Upper lobe of right lung (tissue), 1 donor: ENCODE measurements around the gene ERI3. TPM values are rescaled to one million over a fixed set of nuclear protein-coding genes. Genes with fewer than 3 reads are reported as not detected.
A peak's percentile ranks its signal among the peaks of the same experiment; 100 is the strongest.

Source experiments
- ATAC-seq: fragments of 200-7000 bp; cut with Tn5 transposase; one replicate; pipeline ENCODE4 v1.9.1; 2020; ENCODE audit warnings: mild to moderate bottlenecking, moderate library complexity
- DNase-seq: peaks from one replicate; pipeline ENCODE4 v3.0.0-alpha.2; 2020
- H3K27ac ChIP-seq: fragments of 200-600 bp; one replicate; pipeline ENCODE4 v1.8.0; 2022
- H3K27me3 ChIP-seq: fragments of 200-600 bp; one replicate; pipeline ENCODE4 v1.8.0; 2022; ENCODE audit warnings: mild to moderate bottlenecking
- H3K36me3 ChIP-seq: fragments of 200-600 bp; one replicate; pipeline ENCODE4 v1.8.0; 2022
- H3K4me1 ChIP-seq: fragments of 200-600 bp; one replicate; pipeline ENCODE4 v1.8.0; 2022
- H3K4me3 ChIP-seq: fragments of 200-600 bp; one replicate; pipeline ENCODE4 v1.8.0; 2022; ENCODE audit warnings: mild to moderate bottlenecking
- H3K9me3 ChIP-seq: fragments of 200-600 bp; one replicate; pipeline ENCODE4 v1.8.0; 2022
- CTCF ChIP-seq: fragments of 200-600 bp; IDR thresholded peaks from one replicate; pipeline ENCODE4 v1.8.0; 2022; ENCODE audit warnings: antibody characterized with exemption
- intact Hi-C: fragments of 100-400 bp; cut with DNase I; formaldehyde crosslinking; loops from one replicate; pipeline ENCODE4 v1.11.0; 2022
- total RNA-seq: library from RNA; stranded (reverse); fragmentation: NEBNext Ultra II Directional; extraction: Animal tissue kit (Norgen Biotek cat#: 25700); gene quantifications from one replicate; pipeline ENCODE4 v1.2.1, GENCODE V29; 2021
- donor health status: DM: no; HTN: yes; CAD: no; lungs with severe emphysema.

The ERI3 gene
- total RNA-seq, 1 donor from 2014 or later = 41.7 TPM

DNA sequence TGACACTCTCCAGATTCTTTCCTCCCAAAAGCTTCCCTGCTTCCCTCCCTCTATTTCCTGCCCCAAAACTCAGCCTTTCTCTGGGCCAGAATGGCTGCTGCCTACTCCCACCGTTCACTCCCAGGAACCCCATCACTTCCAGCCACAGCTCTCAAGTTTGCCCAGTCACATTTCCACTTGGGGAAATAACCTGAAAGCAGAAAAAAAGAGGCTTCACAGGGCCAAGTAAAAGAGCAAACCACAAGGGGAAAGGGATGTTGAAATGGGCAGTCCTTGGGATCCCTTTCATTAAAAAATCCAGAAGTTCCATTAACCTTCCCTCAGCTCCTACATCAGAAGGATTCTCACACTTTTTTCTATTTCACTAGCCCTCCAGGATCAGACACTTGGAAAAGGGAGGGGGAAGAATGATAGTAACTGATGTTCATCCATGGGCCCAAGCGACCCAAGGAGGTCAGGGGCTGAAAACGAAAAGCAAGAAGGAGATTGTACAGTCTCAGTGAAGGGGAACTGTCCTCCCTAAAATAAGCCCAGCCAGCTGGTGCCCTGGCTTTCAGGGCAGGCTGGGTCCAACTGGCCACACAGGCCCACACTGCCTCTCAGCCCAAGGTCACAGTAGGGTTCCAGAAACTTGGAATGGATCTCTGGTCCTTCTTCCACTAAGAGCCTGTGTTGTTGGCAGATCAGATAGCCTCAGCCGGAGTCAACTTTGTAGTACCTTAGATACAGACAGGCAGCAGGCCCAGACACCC is 92.1 kb downstream of the ERI3 start:
- no peaks in the 10 kb centered on the region for H3K36me3 ChIP-seq
- no peak overlapping the region for H3K27ac ChIP-seq
- no peaks in the 10 kb centered on the region for H3K9me3 ChIP-seq
- DNase-seq = no peak
- H3K4me1 ChIP-seq = peaks cover 19% of the 10 kb centered on the region
- intact Hi-C loops = no loop called here
- no peak for TF ChIP-seq CTCF
- H3K27me3 ChIP-seq = no peaks in the 10 kb centered on the region
- H3K4me3 ChIP-seq = no peak overlapping the region
- no peak for ATAC-seq

- Histone ChIP-seq H3K9me3 (no peaks in the 10 kb centered on the region), H3K36me3 (no peaks in the 10 kb centered on the region), H3K27me3 (no peaks in the 10 kb centered on the region), H3K4me3 (no peak overlapping the region), H3K27ac (no peak overlapping the region), H3K4me1 (peaks cover 19% of the 10 kb centered on the region)
- intact Hi-C loops = no loop called here
- TF ChIP-seq CTCF = no peak
- ATAC-seq (no peak), DNase-seq (no peak)
These were observed 92.6 kb downstream of the ERI3 start for GRCh38 chr1:44262414-44262813.

DNA sequence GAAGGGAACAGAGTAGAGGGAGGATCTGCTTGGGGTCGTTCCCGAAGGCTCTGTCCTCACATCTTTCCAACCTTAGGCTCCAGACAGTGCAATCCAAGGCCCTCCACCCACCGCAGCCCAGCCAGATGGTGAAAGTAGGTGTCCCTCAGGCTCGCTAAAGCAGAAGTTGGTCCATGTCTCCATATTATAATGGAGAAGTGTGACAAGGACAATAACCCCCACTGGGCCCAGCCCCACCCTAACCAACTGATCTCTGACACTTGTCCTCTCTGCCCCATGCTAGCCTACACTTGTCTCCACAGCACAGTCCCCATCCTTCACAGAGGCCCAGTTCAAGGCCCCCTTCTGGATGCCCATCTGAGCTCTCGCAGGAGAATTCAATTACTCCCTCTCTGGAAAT is 93.1 kb downstream of the ERI3 start:
- H3K4me1 ChIP-seq = peaks cover 19% of the 10 kb centered on the region
- TF ChIP-seq CTCF = no peak
- ATAC-seq (peak; percentile 77), DNase-seq (no peak)
- H3K36me3 ChIP-seq = no peaks in the 10 kb centered on the region
- no peak overlapping the region for H3K27ac ChIP-seq
- H3K4me3 ChIP-seq = no peak overlapping the region
- H3K27me3 ChIP-seq = no peaks in the 10 kb centered on the region
- no peaks in the 10 kb centered on the region for H3K9me3 ChIP-seq
- intact Hi-C loops = no loop called here

DNA sequence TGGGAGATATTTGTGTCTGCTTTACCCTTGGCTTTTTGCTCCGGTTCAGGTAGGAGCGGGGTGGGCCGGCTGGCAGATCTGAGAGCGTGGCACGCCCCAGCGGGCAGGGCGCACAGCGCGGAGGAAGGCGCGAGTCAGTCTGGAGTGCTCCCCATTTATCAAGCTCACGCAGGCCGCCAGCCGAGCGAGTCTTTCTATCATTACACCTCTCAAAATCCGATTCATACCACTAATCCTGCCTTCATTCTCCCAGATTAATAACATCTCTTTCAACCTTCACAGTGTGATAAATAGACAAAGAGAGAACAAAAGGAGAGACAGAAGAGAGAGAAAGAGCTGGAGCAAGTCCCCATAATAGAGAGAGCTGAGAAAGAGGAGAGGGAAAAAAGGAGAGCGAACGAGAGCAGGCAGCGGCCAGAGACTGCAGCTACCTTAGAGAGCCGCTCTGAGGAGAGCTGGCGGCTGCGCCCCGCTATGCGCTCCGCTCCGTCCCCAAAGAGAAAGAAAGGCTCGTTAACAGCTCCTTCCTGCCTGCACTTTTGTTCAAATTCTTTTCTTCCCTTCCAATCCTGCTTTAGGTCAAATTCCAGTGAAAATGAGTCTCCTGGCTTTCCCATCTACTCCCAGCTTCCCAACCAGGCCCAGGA is 93.8 kb downstream of the ERI3 start:
- Histone ChIP-seq H3K4me1 (peaks cover 19% of the 10 kb centered on the region), H3K4me3 (no peak overlapping the region), H3K36me3 (no peaks in the 10 kb centered on the region), H3K27ac (no peak overlapping the region), H3K9me3 (no peaks in the 10 kb centered on the region), H3K27me3 (no peaks in the 10 kb centered on the region)
- no peak for TF ChIP-seq CTCF
- DNase-seq (no peak), ATAC-seq (no peak)
- intact Hi-C loops = no loop called here

GRCh38 chr1:44260792-44261170 is 94.3 kb downstream of the ERI3 start:
- intact Hi-C loops = no loop called here
- Histone ChIP-seq H3K27ac (no peak overlapping the region), H3K4me3 (no peak overlapping the region), H3K4me1 (peaks cover 16% of the 10 kb centered on the region), H3K27me3 (no peaks in the 10 kb centered on the region), H3K9me3 (no peaks in the 10 kb centered on the region), H3K36me3 (no peaks in the 10 kb centered on the region)
- no peak for TF ChIP-seq CTCF
- ATAC-seq (no peak), DNase-seq (no peak)
